DND-41 (cell line): ENCODE results near the gene SLC17A7.

Source experiments
- ATAC-seq: fragments of 200-7000 bp; cut with Tn5 transposase; 3 replicates; pipeline ENCODE4 v1.9.1; 2021; ENCODE audit warnings: low read depth; ENCODE audit not compliant: insufficient read depth
- DNase-seq: peaks from one replicate; pipeline ENCODE4 v3.0.0-alpha.2; 2020
- H2AFZ ChIP-seq: 2 replicates; pipeline ENCODE4 v1.6.0; 2012; ENCODE audit warnings: low read depth, low read length
- H3K27ac ChIP-seq: 2 replicates; pipeline ENCODE4 v1.5.1; 2012; ENCODE audit warnings: low read length, inconsistent platforms
- H3K27me3 ChIP-seq: fragments of 200-600 bp; sonication (generic); 2 replicates; pipeline ENCODE4 v1.6.0; 2012; ENCODE audit warnings: low read length, mild to moderate bottlenecking, inconsistent platforms; ENCODE audit not compliant: insufficient read depth, poor library complexity
- H3K36me3 ChIP-seq: 2 replicates; pipeline ENCODE4 v1.5.1; 2012; ENCODE audit warnings: low read length, inconsistent platforms; ENCODE audit not compliant: insufficient read depth
- H3K4me1 ChIP-seq: 2 replicates; pipeline ENCODE4 v1.5.1; 2012; ENCODE audit warnings: mild to moderate bottlenecking, low read length; ENCODE audit not compliant: insufficient read depth
- H3K4me2 ChIP-seq: 2 replicates; pipeline ENCODE4 v1.6.0; 2012; ENCODE audit warnings: mild to moderate bottlenecking, moderate library complexity, low read length, inconsistent platforms; ENCODE audit not compliant: insufficient read depth
- H3K4me3 ChIP-seq, 2 experiments: fragments of 200-600 bp in 1 of 2; shearing (Covaris generic) in 1 of 2; 2 replicates each; pipeline ENCODE4 v1.5.1; 2012 to 2016; ENCODE audit warnings: inconsistent platforms in 2 of 2, low read length in 2 of 2, mild to moderate bottlenecking in 2 of 2, low read depth in 1 of 2, moderate library complexity in 1 of 2
- H3K79me2 ChIP-seq: 2 replicates; pipeline ENCODE4 v1.6.0; 2012; ENCODE audit warnings: low read length, inconsistent platforms; ENCODE audit not compliant: insufficient read depth
- H3K9ac ChIP-seq: 2 replicates; pipeline ENCODE4 v1.6.0; 2012; ENCODE audit warnings: low read depth, mild to moderate bottlenecking, inconsistent platforms, low read length, moderate library complexity
- H3K9me3 ChIP-seq: 2 replicates; pipeline ENCODE4 v1.5.1; 2012; ENCODE audit warnings: low read length, moderate library complexity, mild to moderate bottlenecking, inconsistent platforms; ENCODE audit not compliant: insufficient read depth, severe bottlenecking
- H4K20me1 ChIP-seq: 2 replicates; pipeline ENCODE4 v1.6.0; 2012; ENCODE audit warnings: low read length; ENCODE audit not compliant: insufficient read depth
- EZH2 ChIP-seq: IDR thresholded peaks from 3 replicates; pipeline ENCODE4 v1.6.1; 2012; ENCODE audit warnings: borderline replicate concordance, low read depth, mild to moderate bottlenecking, moderate library complexity, low read length, inconsistent platforms; ENCODE audit not compliant: severe bottlenecking
- TF ChIP-seq, protein P1 (sequence below): IDR thresholded peaks from 2 replicates; pipeline ENCODE4 v1.5.1; 2012; ENCODE audit warnings: borderline replicate concordance, low read length, moderate library complexity, mild to moderate bottlenecking; ENCODE audit not compliant: poor library complexity, severe bottlenecking; ENCODE audit errors: extremely low read depth

Gene SLC17A7

DNA sequence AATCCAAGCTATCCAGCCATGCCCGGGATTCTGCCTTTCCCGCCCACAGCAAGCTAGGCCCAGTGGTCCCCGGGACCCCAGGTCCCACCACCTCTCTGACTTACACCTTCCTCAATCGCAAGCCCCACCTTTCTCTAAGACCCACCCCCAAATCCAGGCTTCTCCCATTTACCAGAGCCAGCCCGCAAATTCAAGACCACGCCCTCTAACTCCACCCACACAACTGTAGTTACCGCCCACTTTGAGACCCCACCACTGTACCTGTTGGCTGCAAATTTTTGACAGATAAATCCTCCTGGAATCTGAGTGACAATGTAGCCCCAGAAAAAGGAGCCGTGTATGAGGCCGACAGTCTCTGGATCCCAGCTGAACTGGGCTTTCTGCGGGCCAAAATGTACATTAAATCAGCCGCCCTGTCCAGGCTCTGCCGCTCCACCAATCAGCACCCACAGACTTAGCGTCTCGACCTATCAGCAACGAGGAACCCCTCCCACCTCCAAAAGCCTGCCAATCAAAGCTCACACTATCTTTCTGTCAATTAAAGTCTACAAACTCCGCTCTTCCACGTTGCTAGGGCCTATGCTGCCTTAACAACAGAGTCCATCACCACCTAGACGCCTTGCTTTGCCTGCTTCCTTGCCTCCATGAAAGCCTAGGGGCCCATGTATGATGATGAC, 6.3 kb downstream of the SLC17A7 start:
- DNase-seq (no peak), ATAC-seq (no peak)
- Histone ChIP-seq H3K9ac (no peak overlapping the region), H3K9me3 (no peaks in the 10 kb centered on the region), H3K27ac (no peak overlapping the region), H3K4me1 (no peaks in the 10 kb centered on the region), H2AFZ (no peak overlapping the region), H3K4me2 (no peak overlapping the region), H3K79me2 (no peaks in the 10 kb centered on the region), H4K20me1 (peaks cover 2% of the 10 kb centered on the region; the same call in 1 of the 2 replicates), H3K4me3 (no peak overlapping the region), H3K27me3 (peaks cover 15% of the 10 kb centered on the region), H3K36me3 (no peaks in the 10 kb centered on the region)
- TF ChIP-seq, protein P1, sequence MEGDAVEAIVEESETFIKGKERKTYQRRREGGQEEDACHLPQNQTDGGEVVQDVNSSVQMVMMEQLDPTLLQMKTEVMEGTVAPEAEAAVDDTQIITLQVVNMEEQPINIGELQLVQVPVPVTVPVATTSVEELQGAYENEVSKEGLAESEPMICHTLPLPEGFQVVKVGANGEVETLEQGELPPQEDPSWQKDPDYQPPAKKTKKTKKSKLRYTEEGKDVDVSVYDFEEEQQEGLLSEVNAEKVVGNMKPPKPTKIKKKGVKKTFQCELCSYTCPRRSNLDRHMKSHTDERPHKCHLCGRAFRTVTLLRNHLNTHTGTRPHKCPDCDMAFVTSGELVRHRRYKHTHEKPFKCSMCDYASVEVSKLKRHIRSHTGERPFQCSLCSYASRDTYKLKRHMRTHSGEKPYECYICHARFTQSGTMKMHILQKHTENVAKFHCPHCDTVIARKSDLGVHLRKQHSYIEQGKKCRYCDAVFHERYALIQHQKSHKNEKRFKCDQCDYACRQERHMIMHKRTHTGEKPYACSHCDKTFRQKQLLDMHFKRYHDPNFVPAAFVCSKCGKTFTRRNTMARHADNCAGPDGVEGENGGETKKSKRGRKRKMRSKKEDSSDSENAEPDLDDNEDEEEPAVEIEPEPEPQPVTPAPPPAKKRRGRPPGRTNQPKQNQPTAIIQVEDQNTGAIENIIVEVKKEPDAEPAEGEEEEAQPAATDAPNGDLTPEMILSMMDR, result no peak
- TF ChIP-seq EZH2, result no peak

DNA sequence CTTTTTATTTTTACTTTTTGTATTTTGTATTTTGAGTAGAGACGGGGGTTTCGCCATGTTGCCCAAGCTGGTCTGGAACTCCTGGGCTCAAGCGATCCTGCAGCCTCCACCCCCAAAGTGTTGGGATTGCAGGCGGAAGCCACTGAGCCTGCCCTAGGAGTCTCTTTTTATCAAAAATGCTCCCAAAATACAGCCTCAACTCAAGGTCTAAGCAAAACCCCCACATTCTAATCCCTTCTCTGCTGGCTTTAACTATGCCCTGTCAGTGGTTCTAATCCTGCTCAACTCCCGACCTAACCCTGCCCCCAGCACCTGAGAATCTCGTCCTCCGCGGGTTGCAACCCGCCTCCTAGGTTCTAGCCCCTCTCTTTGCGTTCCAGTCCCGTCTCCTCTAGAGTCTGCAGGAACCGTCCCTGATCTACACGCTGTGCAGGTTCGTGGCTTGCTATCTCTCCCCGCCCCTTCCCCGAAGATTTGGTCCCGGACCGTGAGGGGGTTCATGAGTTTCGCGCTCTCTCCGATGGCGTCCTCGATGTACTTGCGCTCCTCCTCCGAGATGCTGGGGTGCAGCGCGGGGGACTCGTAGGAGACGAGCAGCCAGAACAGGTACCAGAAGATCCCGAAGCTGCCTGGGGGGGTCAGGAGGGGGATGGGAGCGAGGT, 8.0 kb downstream of the SLC17A7 start:
- Histone ChIP-seq H3K27me3 (peaks cover 5% of the 10 kb centered on the region), H4K20me1 (no peaks in the 10 kb centered on the region), H2AFZ (no peak overlapping the region), H3K9ac (no peak overlapping the region), H3K79me2 (no peaks in the 10 kb centered on the region), H3K9me3 (no peaks in the 10 kb centered on the region), H3K36me3 (no peaks in the 10 kb centered on the region), H3K4me3 (no peak overlapping the region), H3K4me1 (no peaks in the 10 kb centered on the region), H3K4me2 (no peak overlapping the region), H3K27ac (no peak overlapping the region)
- TF ChIP-seq, protein P1, result no peak
- TF ChIP-seq EZH2, result no peak
- DNase-seq (no peak), ATAC-seq (no peak)

DNA sequence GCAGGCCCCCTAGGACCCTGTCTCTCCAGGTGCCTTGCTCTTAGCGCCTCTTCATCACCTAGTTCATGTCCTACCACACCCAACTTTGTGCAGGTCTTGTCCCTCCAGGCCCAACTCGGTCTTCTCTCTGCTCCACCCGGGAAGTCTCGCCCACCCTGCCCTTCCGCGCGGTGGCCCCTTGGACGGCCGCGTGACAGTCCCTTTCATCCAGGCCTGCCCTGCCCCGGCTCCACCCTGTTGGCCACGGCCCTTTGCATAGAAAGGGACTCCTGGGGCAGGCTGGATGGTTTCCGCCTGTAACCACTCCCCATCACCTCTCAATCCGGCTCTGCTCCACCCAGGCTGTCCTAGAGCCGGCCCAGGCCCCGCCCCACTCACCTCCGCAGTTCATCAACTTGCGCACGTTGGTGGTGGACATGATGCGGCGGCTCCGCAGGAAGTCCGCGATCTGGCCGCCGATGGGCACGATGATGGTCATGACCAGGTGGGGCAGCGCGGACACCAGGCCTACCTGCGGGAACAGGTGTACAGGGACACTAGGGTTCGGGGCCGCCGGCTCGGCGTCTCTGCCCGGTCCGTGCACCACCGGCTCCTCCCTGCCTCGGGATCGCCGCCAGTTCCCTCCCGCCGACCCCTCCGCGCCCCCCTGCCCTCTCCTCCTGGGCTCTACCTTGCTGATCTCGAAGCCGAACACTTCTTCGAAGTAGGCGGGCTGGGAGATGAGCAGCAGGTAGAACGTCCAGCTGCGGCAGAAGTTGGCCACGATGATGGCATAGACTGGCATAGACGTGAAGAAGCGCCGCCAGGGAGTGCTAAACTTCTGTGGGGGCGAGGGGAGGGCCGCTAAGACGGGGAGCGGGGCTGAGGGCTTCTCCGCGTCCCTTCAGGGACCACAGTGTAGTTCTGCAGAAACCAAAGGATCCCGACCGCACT, 8.9 kb downstream of the SLC17A7 start:
- ATAC-seq, result no peak

More for the DNA sequence above, 8.9 kb downstream of the SLC17A7 start:
- Histone ChIP-seq H3K27me3 (peaks cover 3% of the 10 kb centered on the region), H3K4me3 (no peak overlapping the region), H3K4me2 (no peak overlapping the region), H3K79me2 (no peaks in the 10 kb centered on the region), H3K9me3 (no peaks in the 10 kb centered on the region), H3K9ac (no peak overlapping the region), H3K36me3 (no peaks in the 10 kb centered on the region), H4K20me1 (no peaks in the 10 kb centered on the region), H3K27ac (no peak overlapping the region), H2AFZ (no peak overlapping the region), H3K4me1 (no peaks in the 10 kb centered on the region)
- TF ChIP-seq EZH2, result no peak
- TF ChIP-seq, protein P1, result no peak
- DNase-seq, result no peak
